OCI-LY7 (cell line): Measurements from ENCODE around the gene PRR5L.

Source experiments
- CTCF ChIP-seq: fragments of 200-600 bp; sonication (generic); conservative IDR thresholded peaks from 2 replicates; pipeline ENCODE4 v1.5.1; 2014; ENCODE audit warnings: mild to moderate bottlenecking, antibody characterized with exemption, low read length, moderate library complexity, mixed read lengths
- EZH2phosphoT487 ChIP-seq: fragments of 200-600 bp; sonication (generic); IDR thresholded peaks from 2 replicates; pipeline ENCODE4 v1.6.1; 2018; ENCODE audit warnings: low read depth, borderline replicate concordance, mild to moderate bottlenecking, mixed run types, antibody characterized with exemption, low read length, moderate library complexity, mixed read lengths

GRCh38 chr11:36436064-36436463, 140.0 kb downstream of the PRR5L start:
- TF ChIP-seq CTCF: no peak
- no peak for TF ChIP-seq EZH2phosphoT487
